ENCODE results near the gene PSMD13.
"Not testable (repeated sequence)": the region's sequence is repeated elsewhere in the genome, so short reads cannot be mapped to it uniquely, and the experiment has no call there.

PSMD13 gene

GRCh38 chr11:272195-272930 is 35.6 kb downstream of the PSMD13 start:
- no peak for DNase-seq (ENCODE audit: low read depth in 2 of 2)

GRCh38 chr11:272931-273198 is 36.1 kb downstream of the PSMD13 start:
- DNase-seq (ENCODE audit: low read depth in 2 of 2): no peak

GRCh38 chr11:276219-276618 is 39.4 kb downstream of the PSMD13 start:
- no peak for DNase-seq (ENCODE audit: low read depth in 2 of 2)

GRCh38 chr11:278001-278951 is 41.5 kb downstream of the PSMD13 start, which contains the start of gene NLRP6:
NLRP6 (plus strand) TSS chr11:278407; CDS start chr11:278570, 163 bp downstream.
- no peak for DNase-seq (ENCODE audit: low read depth in 2 of 2)

GRCh38 chr11:279040-279965 is 42.5 kb downstream of the PSMD13 start:
- no peak for DNase-seq (ENCODE audit: low read depth in 2 of 2)

GRCh38 chr11:279966-280705 is 43.4 kb downstream of the PSMD13 start:
- no peak for DNase-seq (ENCODE audit: low read depth in 2 of 2)

GRCh38 chr11:280706-281485 is 44.1 kb downstream of the PSMD13 start:
- no peak for DNase-seq (ENCODE audit: low read depth in 2 of 2)

- DNase-seq (ENCODE audit: low read depth in 2 of 2): no peak
Measured at GRCh38 chr11:281486-282161, 44.8 kb downstream of the PSMD13 start.

- DNase-seq (ENCODE audit: low read depth in 2 of 2): no peak
Measured at GRCh38 chr11:282171-282570, 45.4 kb downstream of the PSMD13 start.

GRCh38 chr11:282630-283360 is 46.0 kb downstream of the PSMD13 start:
- no peak for DNase-seq (ENCODE audit: low read depth in 2 of 2)

GRCh38 chr11:283405-284104 is 46.8 kb downstream of the PSMD13 start:
- no peak for DNase-seq (ENCODE audit: low read depth in 2 of 2)

GRCh38 chr11:284105-285020 is 47.6 kb downstream of the PSMD13 start:
- no peak for DNase-seq (ENCODE audit: low read depth in 2 of 2)

GRCh38 chr11:285021-285893 is 48.5 kb downstream of the PSMD13 start:
- DNase-seq (ENCODE audit: low read depth in 2 of 2): no peak

- DNase-seq (ENCODE audit: low read depth in 2 of 2): no peak
Measured at GRCh38 chr11:285894-286220, 49.1 kb downstream of the PSMD13 start.

- not testable (repeated sequence) for DNase-seq (ENCODE audit: low read depth in 2 of 2)
Measured at GRCh38 chr11:286977-287820, 50.4 kb downstream of the PSMD13 start.

Measured in stimulated activated CD4-positive, alpha-beta T cell treated with anti-CD3 and anti-CD28 coated beads, Interleukin-4, amount 100 ng/mL, for 48 hours (primary cell).